ENCODE data around the gene HEMK1.

The HEMK1 gene

DNA sequence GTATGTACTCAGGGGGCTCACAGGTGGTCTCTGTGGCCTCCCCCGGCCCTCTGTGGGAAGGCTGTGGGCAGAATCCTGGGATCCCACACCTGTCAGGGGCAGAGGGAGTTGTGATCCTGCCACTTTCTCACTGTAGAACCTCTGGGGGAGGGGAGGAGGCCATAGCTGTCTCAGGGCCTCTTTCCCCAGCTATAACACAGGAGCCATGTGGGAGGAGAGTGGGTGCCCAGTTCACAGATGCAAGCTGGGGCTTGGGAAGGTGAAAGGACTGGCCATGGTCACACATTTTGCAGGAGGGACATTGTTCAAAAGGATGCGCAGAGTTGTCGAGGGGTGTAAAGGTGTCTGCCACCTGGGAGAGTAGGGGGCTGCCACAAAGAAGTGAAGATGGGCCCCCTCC lies 59.3 kb downstream of the HEMK1 start:
- Mint-ChIP-seq H3K4me3 (no peak overlapping the region), H3K27ac (no peak overlapping the region), H3K36me3 (ENCODE audit: low read depth) (peaks cover 56% of the 10 kb centered on the region)

DNA sequence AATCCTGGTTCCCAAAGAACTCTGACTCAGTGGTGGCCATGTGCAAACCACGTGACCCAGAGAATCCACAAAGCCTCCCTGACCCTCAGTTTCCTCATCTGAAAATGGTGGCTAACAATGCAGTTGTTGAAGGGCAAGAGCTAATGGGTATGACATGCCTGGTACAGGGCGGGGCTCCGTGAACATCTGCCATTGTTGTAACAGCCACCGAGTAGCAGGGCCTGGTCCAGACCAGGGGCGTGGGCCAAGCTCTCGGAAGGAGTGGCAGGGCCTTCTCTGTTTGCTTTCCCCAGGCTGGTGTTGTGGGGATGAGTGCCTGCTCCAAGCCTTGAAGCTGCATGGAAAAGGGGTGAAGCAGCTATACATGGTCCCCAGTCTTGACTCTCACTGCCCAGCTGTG lies 61.1 kb downstream of the HEMK1 start:
- no peak for DNase-seq (ENCODE audit: low spot score)
- H3K27me3 Mint-ChIP-seq (ENCODE audit: low read depth): no peaks in the 10 kb centered on the region
- peak overlapping the region; percentile 61 for H3K4me3 Mint-ChIP-seq
- no peaks in the 10 kb centered on the region for H3K9me3 Mint-ChIP-seq
- peaks cover 54% of the 10 kb centered on the region for H3K36me3 Mint-ChIP-seq (ENCODE audit: low read depth)
- H3K4me1 Mint-ChIP-seq (ENCODE audit: low read depth): peaks cover 78% of the 10 kb centered on the region
- H3K27ac Mint-ChIP-seq: peak overlapping the region; percentile 57

More for the DNA sequence above, 59.3 kb downstream of the HEMK1 start:
- H3K27me3 Mint-ChIP-seq (ENCODE audit: low read depth): no peaks in the 10 kb centered on the region
- H3K9me3 Mint-ChIP-seq: no peaks in the 10 kb centered on the region
- peaks cover 82% of the 10 kb centered on the region for H3K4me1 Mint-ChIP-seq (ENCODE audit: low read depth)
- DNase-seq (ENCODE audit: low spot score): no peak

DNA sequence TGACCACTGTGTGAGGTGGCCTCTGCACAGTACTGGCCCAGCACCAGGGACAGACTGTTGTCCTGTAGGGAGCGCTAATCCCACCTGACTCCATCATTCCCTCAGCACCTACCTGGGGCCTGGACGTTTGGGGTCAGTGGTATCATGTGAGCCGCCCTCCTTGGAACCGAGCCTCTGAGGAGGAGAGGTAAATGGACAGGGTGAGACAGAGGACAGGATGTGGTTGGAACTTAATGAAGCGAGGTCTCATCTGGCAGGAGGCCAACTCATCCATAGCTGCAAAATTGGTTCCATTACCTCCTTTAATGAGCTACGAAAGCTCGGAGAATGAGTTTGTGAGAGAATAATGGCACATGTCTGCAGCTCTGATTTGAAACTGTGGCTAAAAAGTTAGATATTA lies 61.6 kb downstream of the HEMK1 start:
- H3K36me3 Mint-ChIP-seq (ENCODE audit: low read depth): peaks cover 54% of the 10 kb centered on the region
- peaks cover 75% of the 10 kb centered on the region for H3K4me1 Mint-ChIP-seq (ENCODE audit: low read depth)
- H3K27me3 Mint-ChIP-seq (ENCODE audit: low read depth): no peaks in the 10 kb centered on the region
- H3K9me3 Mint-ChIP-seq: no peaks in the 10 kb centered on the region
- H3K27ac Mint-ChIP-seq: peak overlapping the region; percentile 85
- no peak for DNase-seq (ENCODE audit: low spot score)
- peak overlapping the region; percentile 61 for H3K4me3 Mint-ChIP-seq

DNA sequence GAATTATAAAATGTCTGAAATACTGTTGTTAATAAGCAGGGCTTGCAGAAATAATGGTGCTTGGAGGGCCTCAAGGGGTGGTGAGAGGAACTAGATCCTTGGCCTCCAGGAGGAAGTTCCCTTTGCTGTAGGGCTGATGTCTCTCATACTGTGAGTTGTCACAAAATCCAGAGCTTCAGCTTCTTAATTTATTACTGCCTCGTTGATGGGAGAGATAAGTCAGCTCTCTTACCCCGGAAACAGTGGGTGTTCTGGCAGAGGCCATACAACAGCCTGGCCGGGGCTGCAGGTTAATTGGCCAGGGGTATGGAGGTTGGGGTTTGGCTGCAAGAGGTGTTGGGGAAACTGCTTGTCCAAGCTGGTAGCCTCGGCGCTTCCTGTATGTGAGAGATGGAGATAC lies 63.1 kb downstream of the HEMK1 start:
- Mint-ChIP-seq H3K36me3 (ENCODE audit: low read depth) (peaks cover 53% of the 10 kb centered on the region), H3K4me1 (ENCODE audit: low read depth) (peaks cover 77% of the 10 kb centered on the region), H3K9me3 (no peaks in the 10 kb centered on the region), H3K4me3 (peak overlapping the region; percentile 61), H3K27ac (peak overlapping the region; percentile 85), H3K27me3 (ENCODE audit: low read depth) (no peaks in the 10 kb centered on the region)
- DNase-seq (ENCODE audit: low spot score): no peak

DNA sequence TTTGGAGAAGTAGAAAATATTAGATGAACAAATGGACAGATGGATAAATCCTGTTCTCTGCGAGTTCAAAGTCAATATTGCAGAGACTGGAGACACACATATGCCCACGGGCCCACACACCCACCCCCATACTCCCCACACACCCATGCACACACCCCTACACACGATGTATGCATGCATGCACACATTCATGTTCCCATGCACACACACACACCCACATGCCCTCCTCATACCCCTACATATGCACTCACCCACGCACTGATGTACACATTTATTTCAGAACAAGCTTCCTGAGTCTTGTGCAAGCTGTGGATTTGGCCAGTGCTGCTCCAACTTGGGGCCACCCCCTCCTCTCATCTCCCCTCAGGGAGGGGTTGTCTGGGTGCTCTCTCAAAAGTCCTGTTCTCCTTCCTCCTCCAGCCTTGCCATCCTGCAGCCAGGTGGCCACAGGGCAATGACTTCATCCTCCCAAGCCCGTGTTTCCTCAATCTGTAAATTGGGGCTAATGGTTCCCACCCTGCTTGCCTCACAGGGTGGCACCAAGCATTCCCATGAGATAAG lies 64.0 kb downstream of the HEMK1 start:
- Mint-ChIP-seq H3K27me3 (ENCODE audit: low read depth) (no peaks in the 10 kb centered on the region), H3K27ac (peak overlapping the region; percentile 85), H3K4me1 (ENCODE audit: low read depth) (peaks cover 75% of the 10 kb centered on the region), H3K4me3 (peak overlapping the region; percentile 22), H3K36me3 (ENCODE audit: low read depth) (peaks cover 54% of the 10 kb centered on the region), H3K9me3 (no peaks in the 10 kb centered on the region)
- no peak for DNase-seq (ENCODE audit: low spot score)

DNA sequence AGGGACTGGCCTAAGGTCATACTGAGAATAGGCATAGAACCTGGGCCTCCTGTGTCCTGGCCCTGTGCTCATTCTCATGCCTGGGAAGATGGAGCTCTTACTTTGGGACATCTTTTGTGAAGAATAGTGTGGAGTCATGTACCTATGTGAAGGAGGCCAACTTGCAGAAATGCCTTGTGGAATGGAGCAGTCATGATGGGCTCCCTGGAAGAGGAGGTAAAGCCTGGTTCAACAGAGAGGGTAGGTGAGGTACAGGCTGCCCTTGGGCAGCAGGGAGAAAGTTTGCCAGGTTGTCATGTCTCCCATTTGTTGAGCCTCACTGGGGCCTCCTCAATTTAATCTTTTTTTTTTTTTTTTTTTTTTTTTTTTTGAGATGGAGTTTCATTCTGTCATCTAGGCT lies 65.7 kb downstream of the HEMK1 start:
- Mint-ChIP-seq H3K27ac (no peak overlapping the region), H3K27me3 (ENCODE audit: low read depth) (no peaks in the 10 kb centered on the region), H3K4me1 (ENCODE audit: low read depth) (peaks cover 68% of the 10 kb centered on the region), H3K36me3 (ENCODE audit: low read depth) (peaks cover 49% of the 10 kb centered on the region), H3K9me3 (no peaks in the 10 kb centered on the region), H3K4me3 (no peak overlapping the region)
- DNase-seq (ENCODE audit: low spot score): no peak

DNA sequence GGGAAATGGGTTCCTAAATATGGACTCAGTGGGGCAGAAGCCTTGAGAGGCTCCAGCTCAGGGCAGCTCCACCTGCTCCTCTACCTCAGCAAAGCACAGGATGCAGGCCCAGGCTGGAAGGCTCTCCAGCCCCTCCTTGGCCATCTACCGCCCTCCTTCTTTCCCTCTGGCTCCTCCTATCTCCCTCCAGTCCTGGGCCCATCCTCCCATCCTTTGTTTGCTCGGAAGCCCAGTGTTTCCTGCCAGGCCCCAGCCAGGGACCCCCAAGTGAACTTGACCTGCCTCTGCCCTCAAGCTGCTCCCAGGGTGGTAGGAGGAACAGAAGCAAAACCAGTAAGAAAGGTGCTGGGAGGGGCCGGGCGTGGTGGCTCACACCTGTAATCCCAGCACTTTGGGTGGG lies 67.7 kb downstream of the HEMK1 start:
- Mint-ChIP-seq H3K9me3 (no peaks in the 10 kb centered on the region), H3K36me3 (ENCODE audit: low read depth) (peaks cover 47% of the 10 kb centered on the region), H3K4me3 (no peak overlapping the region), H3K27me3 (ENCODE audit: low read depth) (no peaks in the 10 kb centered on the region), H3K27ac (peak overlapping the region; percentile 61), H3K4me1 (ENCODE audit: low read depth) (peaks cover 51% of the 10 kb centered on the region)
- no peak for DNase-seq (ENCODE audit: low spot score)

DNA sequence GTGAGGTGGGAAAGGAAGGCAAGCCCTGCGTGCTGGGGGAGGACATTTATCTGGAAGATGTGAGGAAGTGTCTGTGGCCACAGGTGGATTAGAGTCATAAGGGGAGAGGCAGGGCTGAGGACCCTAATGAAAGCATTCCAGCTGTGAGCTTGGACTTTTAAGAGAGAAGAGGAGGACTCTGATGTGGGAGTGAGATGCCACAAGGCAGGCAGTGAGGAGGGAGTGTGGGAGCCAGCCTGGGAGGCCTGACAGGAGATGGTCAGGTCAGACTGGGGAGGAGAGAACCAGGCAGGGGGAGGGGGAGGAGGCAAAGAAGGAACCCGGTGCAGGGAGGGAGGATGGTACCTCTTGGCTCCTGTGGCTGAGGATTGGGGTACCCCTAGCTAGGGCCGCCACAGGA lies 68.6 kb downstream of the HEMK1 start:
- H3K4me3 Mint-ChIP-seq: no peak overlapping the region
- peaks cover 42% of the 10 kb centered on the region for H3K4me1 Mint-ChIP-seq (ENCODE audit: low read depth)
- no peaks in the 10 kb centered on the region for H3K9me3 Mint-ChIP-seq
- DNase-seq (ENCODE audit: low spot score): no peak
- H3K27ac Mint-ChIP-seq: peak overlapping the region; percentile 77
- H3K27me3 Mint-ChIP-seq (ENCODE audit: low read depth): no peaks in the 10 kb centered on the region
- H3K36me3 Mint-ChIP-seq (ENCODE audit: low read depth): peaks cover 47% of the 10 kb centered on the region

DNA sequence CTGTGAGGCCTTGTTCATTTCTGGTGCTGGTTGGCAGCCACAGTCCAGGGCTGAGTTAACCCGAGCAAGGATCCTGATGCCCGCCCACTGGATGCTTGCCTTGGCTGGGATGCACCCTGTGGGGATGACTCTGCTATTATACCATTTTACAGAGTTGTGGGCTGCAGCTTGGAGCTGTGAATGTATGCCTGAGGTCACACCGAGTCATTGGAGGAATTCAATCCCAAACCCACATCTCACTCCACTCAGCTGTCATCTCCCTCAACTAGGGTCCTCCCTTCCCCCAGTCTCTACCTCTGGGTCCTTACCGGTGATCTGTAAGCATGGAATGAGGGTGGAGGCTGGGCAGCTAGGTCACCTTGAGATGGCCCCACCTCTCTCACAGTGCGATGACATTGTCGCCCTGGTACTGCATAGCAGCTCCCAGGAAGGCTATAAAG lies 69.8 kb downstream of the HEMK1 start:
- H3K27ac Mint-ChIP-seq: no peak overlapping the region
- no peaks in the 10 kb centered on the region for H3K27me3 Mint-ChIP-seq (ENCODE audit: low read depth)
- no peak overlapping the region for H3K4me3 Mint-ChIP-seq
- H3K4me1 Mint-ChIP-seq (ENCODE audit: low read depth): peaks cover 30% of the 10 kb centered on the region
- no peak for DNase-seq (ENCODE audit: low spot score)
- H3K9me3 Mint-ChIP-seq: no peaks in the 10 kb centered on the region
- H3K36me3 Mint-ChIP-seq (ENCODE audit: low read depth): peaks cover 46% of the 10 kb centered on the region

DNA sequence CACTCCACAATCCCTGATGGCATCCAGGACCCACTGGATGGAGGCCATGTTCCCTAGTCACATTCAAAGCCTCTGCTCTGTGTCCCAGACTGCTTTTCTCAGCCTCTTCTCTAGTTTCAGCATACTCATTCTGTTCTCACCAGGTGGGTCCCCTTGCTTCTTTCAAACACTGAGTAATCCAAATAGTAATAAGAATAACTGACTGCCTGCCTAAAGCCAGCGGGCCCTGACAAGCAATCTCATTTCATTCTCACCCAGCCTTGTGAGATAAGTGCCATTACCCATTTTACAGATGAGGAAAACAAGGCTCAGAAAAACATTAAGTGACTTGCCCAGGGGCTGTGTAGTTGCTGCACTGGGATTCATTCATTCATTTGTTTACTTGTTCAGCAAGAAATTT lies 73.1 kb downstream of the HEMK1 start:
- H3K4me1 Mint-ChIP-seq (ENCODE audit: low read depth): peaks cover 14% of the 10 kb centered on the region
- no peaks in the 10 kb centered on the region for H3K9me3 Mint-ChIP-seq
- H3K27me3 Mint-ChIP-seq (ENCODE audit: low read depth): no peaks in the 10 kb centered on the region
- H3K36me3 Mint-ChIP-seq (ENCODE audit: low read depth): peaks cover 47% of the 10 kb centered on the region
- no peak overlapping the region for H3K27ac Mint-ChIP-seq
- DNase-seq (ENCODE audit: low spot score): no peak
- no peak overlapping the region for H3K4me3 Mint-ChIP-seq

DNA sequence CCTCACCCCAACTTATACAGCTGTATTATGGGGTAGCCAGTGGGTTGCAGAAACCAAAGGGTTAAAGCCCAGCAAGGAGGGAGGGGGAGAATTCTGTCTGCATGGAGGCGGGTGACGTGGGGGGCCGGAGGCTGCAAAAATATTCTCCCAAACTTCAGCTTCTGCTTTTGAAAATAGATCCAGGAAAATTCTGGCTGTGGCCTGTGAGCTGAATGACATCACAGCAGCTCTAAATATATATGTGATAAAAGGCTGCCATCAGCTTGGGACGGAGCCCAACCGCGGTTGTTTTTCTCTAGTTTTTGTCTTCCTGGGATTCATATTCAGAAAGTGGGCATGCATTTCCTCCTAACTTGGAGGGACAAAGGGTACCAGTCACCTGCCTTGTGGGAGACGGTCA lies 75.2 kb downstream of the HEMK1 start:
- no peaks in the 10 kb centered on the region for H3K27me3 Mint-ChIP-seq (ENCODE audit: low read depth)
- H3K27ac Mint-ChIP-seq: no peak overlapping the region
- peaks cover 52% of the 10 kb centered on the region for H3K36me3 Mint-ChIP-seq (ENCODE audit: low read depth)

DNA sequence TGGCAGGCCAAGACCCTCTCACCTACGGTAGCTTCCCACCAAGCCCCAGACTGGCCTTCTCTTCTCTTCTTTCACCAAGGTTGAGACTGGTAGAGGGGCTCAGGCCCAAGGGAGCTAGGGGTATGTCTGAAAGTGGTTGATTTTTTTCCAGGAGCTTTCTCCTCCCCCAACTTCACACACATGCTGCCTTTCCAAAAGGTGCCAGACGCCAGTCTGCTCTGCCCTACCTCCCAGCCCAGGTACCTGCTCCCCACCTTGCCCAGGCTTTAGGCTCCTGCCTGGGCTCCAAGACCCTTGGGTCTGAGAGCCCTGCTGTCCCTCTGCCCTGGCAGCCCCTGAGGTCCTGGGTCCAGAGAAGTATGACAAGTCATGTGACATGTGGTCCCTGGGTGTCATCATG lies 76.1 kb downstream of the HEMK1 start:
- Mint-ChIP-seq H3K27me3 (ENCODE audit: low read depth) (no peaks in the 10 kb centered on the region), H3K36me3 (ENCODE audit: low read depth) (peaks cover 54% of the 10 kb centered on the region), H3K4me1 (ENCODE audit: low read depth) (peaks cover 2% of the 10 kb centered on the region), H3K9me3 (no peaks in the 10 kb centered on the region), H3K27ac (no peak overlapping the region), H3K4me3 (no peak overlapping the region)
- no peak for DNase-seq (ENCODE audit: low spot score)

More for the DNA sequence above, 75.2 kb downstream of the HEMK1 start:
- no peak for DNase-seq (ENCODE audit: low spot score)
- Mint-ChIP-seq H3K4me3 (no peak overlapping the region), H3K4me1 (ENCODE audit: low read depth) (peaks cover 2% of the 10 kb centered on the region), H3K9me3 (no peaks in the 10 kb centered on the region)
